Activated naive CD8-positive, alpha-beta T cell treated with anti-CD3 and anti-CD28 coated beads, Interleukin-2, amount 50 U/mL, for 24 hours (primary cell): ENCODE results near the gene SLC6A20.
A peak's percentile ranks its signal among the peaks of the same experiment; 100 is the strongest.

Experiments
- ATAC-seq: fragments of 150-1000 bp; cut with Tn5 transposase; one replicate; pipeline ENCODE4 v1.10.0; 2021
- DNase-seq: peaks from one replicate; pipeline ENCODE4 v3.0.0; 2021
- H3K27ac Mint-ChIP-seq: one replicate; pipeline ENCODE4 v1.8.0; 2021; ENCODE audit warnings: mild to moderate bottlenecking, mixed read lengths
- H3K27me3 Mint-ChIP-seq: one replicate; pipeline ENCODE4 v1.8.0; 2021; ENCODE audit warnings: mixed read lengths
- H3K36me3 Mint-ChIP-seq: one replicate; pipeline ENCODE4 v1.8.0; 2021; ENCODE audit warnings: low read depth, mixed read lengths
- H3K4me1 Mint-ChIP-seq: one replicate; pipeline ENCODE4 v1.8.0; 2021; ENCODE audit warnings: mixed read lengths
- H3K4me3 Mint-ChIP-seq: one replicate; pipeline ENCODE4 v1.8.0; 2021; ENCODE audit warnings: mild to moderate bottlenecking, moderate library complexity, mixed read lengths
- H3K9me3 Mint-ChIP-seq: one replicate; pipeline ENCODE4 v1.8.0; 2021; ENCODE audit warnings: mixed read lengths

SLC6A20 gene

GRCh38 chr3:45712434-45713110 lies 83.8 kb downstream of the SLC6A20 start:
- peaks cover 67% of the 10 kb centered on the region for H3K36me3 Mint-ChIP-seq
- H3K9me3 Mint-ChIP-seq, result peaks cover 4% of the 10 kb centered on the region
- DNase-seq (no peak), ATAC-seq (no peak)
- H3K4me3 Mint-ChIP-seq, result no peak overlapping the region
- H3K27ac Mint-ChIP-seq, result peak overlapping the region; percentile 47
- peaks cover 24% of the 10 kb centered on the region for H3K4me1 Mint-ChIP-seq
- no peaks in the 10 kb centered on the region for H3K27me3 Mint-ChIP-seq

- ATAC-seq (no peak), DNase-seq (no peak)
- Mint-ChIP-seq H3K27me3 (no peaks in the 10 kb centered on the region), H3K9me3 (peaks cover 4% of the 10 kb centered on the region), H3K4me3 (no peak overlapping the region), H3K4me1 (peaks cover 24% of the 10 kb centered on the region), H3K36me3 (peaks cover 66% of the 10 kb centered on the region), H3K27ac (no peak overlapping the region)
Measured at GRCh38 chr3:45711931-45712330, 84.4 kb downstream of the SLC6A20 start.

GRCh38 chr3:45705839-45706808 lies 90.2 kb downstream of the SLC6A20 start:
- ATAC-seq (peak; percentile 82), DNase-seq (no peak)
- peak overlapping the region; percentile 42 for H3K27ac Mint-ChIP-seq
- no peaks in the 10 kb centered on the region for H3K9me3 Mint-ChIP-seq
- peaks cover 58% of the 10 kb centered on the region for H3K36me3 Mint-ChIP-seq
- H3K27me3 Mint-ChIP-seq, result no peaks in the 10 kb centered on the region
- peaks cover 60% of the 10 kb centered on the region for H3K4me1 Mint-ChIP-seq
- no peak overlapping the region for H3K4me3 Mint-ChIP-seq
